ENCODE data around the gene TXNDC11. TPM values are rescaled to one million over a fixed set of nuclear protein-coding genes. Genes with fewer than 3 reads are reported as not detected.

TXNDC11 gene
- polyA plus RNA-seq, 1 donor (not counting 4 experiments of a cell fraction or from before 2014, with no cell fraction given) = 35.9 TPM

DNA sequence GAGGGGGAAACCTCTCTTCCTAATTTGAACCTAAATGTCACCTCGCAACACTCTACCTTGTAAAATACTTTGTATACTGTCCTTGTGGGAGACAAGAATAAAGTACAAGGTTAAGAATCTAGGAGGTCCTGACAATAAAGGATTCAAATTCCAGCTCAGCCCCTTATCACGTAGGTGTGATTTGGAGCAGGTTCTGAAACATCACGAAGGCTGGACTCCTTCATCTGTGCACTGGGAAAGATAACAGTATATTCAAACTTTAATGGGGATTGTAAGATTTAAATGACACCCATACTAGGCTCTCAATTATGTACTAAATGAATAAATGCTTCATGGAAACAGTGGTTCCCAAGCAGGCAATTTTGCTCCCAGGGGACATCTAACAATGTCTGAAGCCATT is 2.1 kb downstream of the TXNDC11 start:
- no peak for FAIRE-seq
- Histone ChIP-seq H3K36me3 (ENCODE audit: control insufficient read depth in 2 of 2, extremely low read depth in 1 of 2, insufficient read depth in 2 of 2, low read length in 2 of 2) (peaks cover 14 to 15% of the 10 kb centered on the region in 2 experiments), H3K4me1 (ENCODE audit: control insufficient read depth, extremely low read depth, insufficient read depth, low read length) (peaks cover 12% of the 10 kb centered on the region)

GRCh38 chr16:11738742-11739544 is 3.7 kb downstream of the TXNDC11 start:
- Histone ChIP-seq H3K4me3 (ENCODE audit: control insufficient read depth in 2 of 3, extremely low read depth in 1 of 3, insufficient read depth in 2 of 3, low read depth in 1 of 3, low read length in 3 of 3) (no peak overlapping the region), H3K27ac (ENCODE audit: control insufficient read depth, insufficient read depth, low read length) (no peak overlapping the region), H3K27me3 (ENCODE audit: control insufficient read depth, extremely low read depth, insufficient read depth, low read length) (no peaks in the 10 kb centered on the region), H3K79me2 (ENCODE audit: control insufficient read depth, insufficient read depth, low read length) (peaks cover 67% of the 10 kb centered on the region), H2AFZ (ENCODE audit: control insufficient read depth, low read length) (no peak overlapping the region), H3K9me1 (ENCODE audit: control insufficient read depth, extremely low read depth, insufficient read depth, low read length) (no peaks in the 10 kb centered on the region), H3K9ac (ENCODE audit: control insufficient read depth, extremely low read depth, insufficient read depth, low read length) (no peak overlapping the region), H4K20me1 (ENCODE audit: control insufficient read depth, extremely low read depth, insufficient read depth, low read length) (peaks cover 4% of the 10 kb centered on the region), H3K9me3 (ENCODE audit: control insufficient read depth, low read depth, low read length) (no peaks in the 10 kb centered on the region), H3K36me3 (ENCODE audit: control insufficient read depth in 2 of 2, extremely low read depth in 1 of 2, insufficient read depth in 2 of 2, low read length in 2 of 2) (peaks cover 17 to 26% of the 10 kb centered on the region in 2 experiments), H3K4me2 (ENCODE audit: control insufficient read depth, extremely low read depth, insufficient read depth, low read depth, low read length) (no peak overlapping the region), H3K4me1 (ENCODE audit: control insufficient read depth, extremely low read depth, insufficient read depth, low read length) (peaks cover 12% of the 10 kb centered on the region)
- dilution Hi-C loops (cut with MboI; ENCODE audit: extremely low pct_ligation_motif_present, low sequenced_read_pairs) = no loop called here
- FAIRE-seq (no peak), DNase-seq (ENCODE audit: low read depth, low spot score) (no peak)
- no peak for TF ChIP-seq EZH2 (IDR thresholded peaks at IDR 0.05; ENCODE audit: low read length)
- TF ChIP-seq, protein P1, sequence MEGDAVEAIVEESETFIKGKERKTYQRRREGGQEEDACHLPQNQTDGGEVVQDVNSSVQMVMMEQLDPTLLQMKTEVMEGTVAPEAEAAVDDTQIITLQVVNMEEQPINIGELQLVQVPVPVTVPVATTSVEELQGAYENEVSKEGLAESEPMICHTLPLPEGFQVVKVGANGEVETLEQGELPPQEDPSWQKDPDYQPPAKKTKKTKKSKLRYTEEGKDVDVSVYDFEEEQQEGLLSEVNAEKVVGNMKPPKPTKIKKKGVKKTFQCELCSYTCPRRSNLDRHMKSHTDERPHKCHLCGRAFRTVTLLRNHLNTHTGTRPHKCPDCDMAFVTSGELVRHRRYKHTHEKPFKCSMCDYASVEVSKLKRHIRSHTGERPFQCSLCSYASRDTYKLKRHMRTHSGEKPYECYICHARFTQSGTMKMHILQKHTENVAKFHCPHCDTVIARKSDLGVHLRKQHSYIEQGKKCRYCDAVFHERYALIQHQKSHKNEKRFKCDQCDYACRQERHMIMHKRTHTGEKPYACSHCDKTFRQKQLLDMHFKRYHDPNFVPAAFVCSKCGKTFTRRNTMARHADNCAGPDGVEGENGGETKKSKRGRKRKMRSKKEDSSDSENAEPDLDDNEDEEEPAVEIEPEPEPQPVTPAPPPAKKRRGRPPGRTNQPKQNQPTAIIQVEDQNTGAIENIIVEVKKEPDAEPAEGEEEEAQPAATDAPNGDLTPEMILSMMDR (optimal IDR thresholded peaks at IDR 0.05 in 1 of 3, IDR thresholded peaks at IDR 0.05 in 1 of 3, conservative IDR thresholded peaks at IDR 0.05 in 1 of 3; ENCODE audit: extremely low read depth in 1 of 3, insufficient read depth in 2 of 3, low read length in 3 of 3) = no peak

More for the DNA sequence above, 2.1 kb downstream of the TXNDC11 start:
- Histone ChIP-seq H3K9me1 (ENCODE audit: control insufficient read depth, extremely low read depth, insufficient read depth, low read length) (no peaks in the 10 kb centered on the region), H3K27ac (ENCODE audit: control insufficient read depth, insufficient read depth, low read length) (no peak overlapping the region), H3K4me2 (ENCODE audit: control insufficient read depth, extremely low read depth, insufficient read depth, low read depth, low read length) (peak overlapping the region; percentile 69), H3K27me3 (ENCODE audit: control insufficient read depth, extremely low read depth, insufficient read depth, low read length) (no peaks in the 10 kb centered on the region), H3K9ac (ENCODE audit: control insufficient read depth, extremely low read depth, insufficient read depth, low read length) (no peak overlapping the region), H2AFZ (ENCODE audit: control insufficient read depth, low read length) (no peak overlapping the region), H4K20me1 (ENCODE audit: control insufficient read depth, extremely low read depth, insufficient read depth, low read length) (peaks cover 4% of the 10 kb centered on the region), H3K9me3 (ENCODE audit: control insufficient read depth, low read depth, low read length) (no peaks in the 10 kb centered on the region), H3K4me3 (ENCODE audit: control insufficient read depth in 2 of 3, extremely low read depth in 1 of 3, insufficient read depth in 2 of 3, low read depth in 1 of 3, low read length in 3 of 3) (peak overlapping the region in 1 of 3 experiments; percentile 95), H3K79me2 (ENCODE audit: control insufficient read depth, insufficient read depth, low read length) (peaks cover 60% of the 10 kb centered on the region)
- no peak for DNase-seq (ENCODE audit: low read depth, low spot score)
- dilution Hi-C loops (cut with MboI; ENCODE audit: extremely low pct_ligation_motif_present, low sequenced_read_pairs) = no loop called here
- no peak for TF ChIP-seq EZH2 (IDR thresholded peaks at IDR 0.05; ENCODE audit: low read length)
